Measurements from ENCODE around the gene MAPK13.

GRCh38 chr6:36169023-36170007 is 39.0 kb downstream of the MAPK13 start:
- no peak for TF ChIP-seq CTCF (IDR thresholded peaks at IDR 0.05; ENCODE audit: low read depth, low read length, missing input control)
- no peak for TF ChIP-seq GABPA (IDR thresholded peaks at IDR 0.05 in 1 of 2, conservative IDR thresholded peaks at IDR 0.05 in 1 of 2)
- no peak for TF ChIP-seq RXRA (IDR thresholded peaks at IDR 0.05)
- TF ChIP-seq ATF3 (IDR thresholded peaks at IDR 0.05), result no peak
- TF ChIP-seq YY1 (IDR thresholded peaks at IDR 0.05), result no peak

All from liver (tissue), 3 donors.